Esophagus squamous epithelium (tissue), 4 donors: ENCODE data around the gene IKZF1.

Experiments
- CTCF ChIP-seq, 6 experiments: fragments of 450-650 bp in 4 of 6; fragments of 200-600 bp in 2 of 6; sonication (generic) in 2 of 6; IDR thresholded peaks; one replicate each; pipeline ENCODE4 v1.5.1; 2016 to 2019; ENCODE audit warnings: antibody characterized with exemption in 6 of 6, mild to moderate bottlenecking in 4 of 6, moderate library complexity in 4 of 6
- POLR2A ChIP-seq, 4 donors: fragments of 450-650 bp; IDR thresholded peaks; one replicate each; pipeline ENCODE4 v1.6.1; 2017; ENCODE audit warnings: antibody characterized with exemption in 4 of 4, mild to moderate bottlenecking in 4 of 4, moderate library complexity in 3 of 4

- TF ChIP-seq CTCF (IDR thresholded peaks at IDR 0.05) (no peak), POLR2A (IDR thresholded peaks at IDR 0.05) (no peak)
These were observed 44.9 kb downstream of the IKZF1 start for GRCh38 chr7:50349399-50349798.
